Heart left ventricle (tissue), 16 donors: ENCODE measurements around the gene SMDT1. TPM values are rescaled to one million over a fixed set of nuclear protein-coding genes. Genes with fewer than 3 reads are reported as not detected.
A peak's percentile ranks its signal among the peaks of the same experiment; 100 is the strongest.

Experiments
- ATAC-seq, 4 donors: fragments of 200-7000 bp; cut with Tn5 transposase; one replicate each; pipeline ENCODE4 v1.9.1; 2020 to 2022; ENCODE audit warnings: moderate library complexity in 4 of 4, mild to moderate bottlenecking in 3 of 4, moderate number of reproducible peaks in 1 of 4
- DNase-seq, 5 donors: peaks; one replicate each; pipeline ENCODE4 v3.0.0-alpha.2; 2020
- H3K27ac ChIP-seq, 12 donors: fragments of 200-600 bp; sonication (generic) in 4 of 12; one replicate each; pipeline versions ENCODE4 v1.5.0 to v1.8.0; 2016 to 2022; ENCODE audit warnings: mild to moderate bottlenecking in 2 of 12
- H3K27me3 ChIP-seq, 9 donors: fragments of 200-600 bp; sonication (generic) in 2 of 9; one replicate each; pipeline versions ENCODE4 v1.5.1 to v1.8.0; 2016 to 2022; ENCODE audit warnings: mild to moderate bottlenecking in 3 of 9
- H3K36me3 ChIP-seq, 9 donors: fragments of 200-600 bp; sonication (generic) in 2 of 9; one replicate each; pipeline versions ENCODE4 v1.5.0 to v1.8.0; 2018 to 2022; ENCODE audit warnings: mild to moderate bottlenecking in 2 of 9
- H3K4me1 ChIP-seq, 12 donors: fragments of 200-600 bp; sonication (generic) in 4 of 12; one replicate each; pipeline versions ENCODE4 v1.5.0 to v1.8.0; 2016 to 2022; ENCODE audit warnings: mild to moderate bottlenecking in 3 of 12
- H3K4me3 ChIP-seq, 12 donors: fragments of 200-600 bp; sonication (generic) in 4 of 12; one replicate each; pipeline versions ENCODE4 v1.5.0 to v1.8.0; 2017 to 2022; ENCODE audit warnings: mild to moderate bottlenecking in 9 of 12, moderate library complexity in 4 of 12
- H3K9me3 ChIP-seq, 12 donors: fragments of 200-600 bp; sonication (generic) in 4 of 12; one replicate each; pipeline versions ENCODE4 v1.5.0 to v1.8.0; 2016 to 2022; ENCODE audit warnings: mild to moderate bottlenecking in 1 of 12
- POLR2A ChIP-seq, 2 donors: fragments of 450-650 bp; IDR thresholded peaks; one replicate each; pipeline ENCODE4 v1.6.1; 2017; ENCODE audit warnings: antibody characterized with exemption in 2 of 2, mild to moderate bottlenecking in 2 of 2, moderate library complexity in 2 of 2
- WGBS, 4 donors: extraction: QIAGEN DNeasy Blood & Tissue Kit in 2 of 4; methylation state at CpG; one replicate each; pipeline versions ENCODE4 v1.1.5 to v1.1.7; 2013 to 2018; 5-methylcytosine and 5-hydroxymethylcytosine counted together
- intact Hi-C, 10 donors: fragments of 100-400 bp; cut with DNase I; formaldehyde crosslinking; loops; one replicate each; pipeline versions ENCODE4 v1.11.1 to v1.14.2; 2022
- long read RNA-seq, 3 donors: library from polyadenylated mRNA; unstranded; transcript quantifications; one replicate each; pipeline ENCODE4 v2.0.0, GENCODE V29; 2020 to 2021
- polyA plus RNA-seq, 2 donors: library from polyadenylated mRNA; stranded (reverse); fragments of 200-250 nt; gene quantifications; one replicate each; pipeline ENCODE4 v1.2.3, GENCODE V29; 2013
- total RNA-seq, 9 donors: library from RNA; depleted of rRNA in 2 of 9; stranded (reverse); fragments of >200 nt in 2 of 9; fragmentation: NEBNext Ultra II Directional in 3 of 9; extraction: Animal tissue kit (Norgen Biotek cat#: 25700) in 3 of 9; gene quantifications; one replicate each; pipeline versions ENCODE4 v1.1.0 to v1.2.4, GENCODE V29; 2016 to 2023
- TF ChIP-seq, protein P1 (sequence below), 12 donors: fragments of 200-600 bp; sonication (generic) in 4 of 12; IDR thresholded peaks; one replicate each; pipeline versions ENCODE4 v1.5.0 to v1.8.0; 2018 to 2022; ENCODE audit warnings: antibody characterized with exemption in 12 of 12, mild to moderate bottlenecking in 5 of 12
- donor health status: ischemic (EF 13 %, LVEDD 7.1; RV severe dilation, severe dysfunction).
- donor health status: healthy with polysubstance abuse.
- donor health status: DM: no; HTN: yes; CAD: no.
- donor health status: DM: no; HTN: no; CAD: no.
- donor health status: ischemic (EF 25% LVEDD 6.9; RV normal size, moderate dysfunction).
- donor health status: ischemic (EF 25% LVEDD 5.7; RV mildly dilated, moderate dysfunction).
- donor health status: healthy.
- donor health status: DM: yes; HTN: yes; CAD: no.
- donor health status: ischemic (EF 35%, LVEDD 5.7; RV mildly dilated, moderate dysfunction).
- donor health status: nonischemic (EF 11% LVEDD 7.7; RV severe dilation, severe dysfunction).
- donor health status: DM: yes; HTN: yes; CAD: no.
- donor health status: PGD.
- donor health status: ischemic (EF 29% LVEDD 5.4; RV normal size, mild dysfunction).
- donor health status: nonischemic (EF 23%, LVEDD 6.1; RV moderate dilation, normal function).

SMDT1 gene, protein sequence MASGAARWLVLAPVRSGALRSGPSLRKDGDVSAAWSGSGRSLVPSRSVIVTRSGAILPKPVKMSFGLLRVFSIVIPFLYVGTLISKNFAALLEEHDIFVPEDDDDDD
- 100 to 1,000 TPM in 7 of 9 donors, 10 to 100 TPM in 2; 15.3 to 179 (median 115) TPM for total RNA-seq
- polyA plus RNA-seq, result 100 to 1,000 TPM; 121 to 235 TPM
- long read RNA-seq, donor 1, transcript SMDT1-201 (3 exons, 1,567 nt), result major isoform, 132 of 148 reads
- long read RNA-seq, donor 1, partial matches to known transcripts, result 2 of 148 reads
- long read RNA-seq, donor 1, other reads (novel, unspliced or antisense), result 9 of 148 reads
- long read RNA-seq, donor 2, transcript SMDT1-201 (3 exons, 1,567 nt), result major isoform, 27 of 30 reads
- long read RNA-seq, donor 2, partial matches to known transcripts, result 0 of 30 reads
- long read RNA-seq, donor 2, other reads (novel, unspliced or antisense), result 3 of 30 reads
- long read RNA-seq, donor 3, transcript SMDT1-201 (3 exons, 1,567 nt), result major isoform, 108 of 114 reads
- long read RNA-seq, donor 3, partial matches to known transcripts, result 1 of 114 reads
- long read RNA-seq, donor 3, other reads (novel, unspliced or antisense), result 1 of 114 reads

DNA sequence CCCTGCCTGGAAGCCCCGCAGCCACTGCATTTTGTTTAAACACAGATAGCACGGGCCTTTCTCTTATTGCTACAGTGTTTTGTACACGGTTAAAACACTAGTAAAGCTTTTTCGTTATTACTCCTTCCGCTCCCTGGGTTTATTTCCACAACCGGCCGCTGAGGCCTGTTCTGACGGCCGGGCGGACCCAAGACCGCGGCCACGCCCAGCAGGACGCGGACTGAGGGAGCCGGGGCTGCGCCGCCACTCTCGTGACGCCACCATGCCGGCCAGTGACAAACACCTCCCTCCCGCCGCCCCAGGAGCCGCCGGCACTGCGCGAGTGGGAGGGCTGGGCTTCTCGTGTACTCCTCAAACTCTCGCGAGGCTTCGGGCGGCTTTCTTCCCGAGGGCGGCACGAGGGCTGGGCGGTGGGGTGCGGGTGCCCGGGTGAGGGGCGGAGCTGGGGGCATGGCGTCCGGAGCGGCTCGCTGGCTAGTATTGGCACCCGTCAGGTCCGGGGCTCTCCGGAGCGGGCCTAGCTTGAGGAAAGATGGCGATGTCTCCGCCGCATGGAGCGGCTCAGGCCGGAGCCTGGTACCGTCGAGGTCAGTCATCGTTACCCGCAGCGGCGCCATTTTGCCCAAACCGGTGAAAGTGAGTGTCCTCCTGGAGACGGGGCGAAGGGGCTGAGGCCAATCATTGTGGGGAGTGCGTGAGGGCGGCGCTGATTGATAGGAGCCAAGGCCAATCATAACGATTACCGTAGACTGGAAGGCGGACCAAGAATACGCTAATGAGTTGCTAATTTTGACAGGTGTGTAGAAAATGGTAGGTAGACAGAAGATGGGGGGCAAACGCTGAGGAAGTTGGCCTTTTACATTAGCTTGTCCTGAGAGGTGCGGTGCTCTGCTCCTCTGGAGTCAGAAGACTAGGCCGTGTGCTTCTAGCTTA, at the start of gene SMDT1:
TSS of gene SMDT1 (plus strand) at position 382 of the 933 bp plus-strand sequence. CDS start at position 451, 69 bp downstream.
- no peaks in the 10 kb centered on the region for H3K27me3 ChIP-seq
- no peaks in the 10 kb centered on the region for H3K9me3 ChIP-seq
- peaks cover 0 to 54% (median 31%) of the 10 kb centered on the region in 9 donors for H3K36me3 ChIP-seq
- H3K4me3 ChIP-seq, result peak within 1 kb of the TSS; percentile 43 to 82 (median 70)
- peak within 1 kb of the TSS; percentile 95 to 99 (median 98) for H3K27ac ChIP-seq
- peaks cover 2 to 57% (median 33%) of the 10 kb centered on the region in 12 donors for H3K4me1 ChIP-seq
- 0 to 1% (median 1%) methylated on average over 34 to 71 of the region's 71 CpGs for WGBS, 4 donors
- ATAC-seq (peak; percentile 91 to 95 (median 93)), DNase-seq (peak; percentile 100)
- peak; percentile 52 to 96 for TF ChIP-seq POLR2A (IDR thresholded peaks at IDR 0.05)
- TF ChIP-seq, protein P1, sequence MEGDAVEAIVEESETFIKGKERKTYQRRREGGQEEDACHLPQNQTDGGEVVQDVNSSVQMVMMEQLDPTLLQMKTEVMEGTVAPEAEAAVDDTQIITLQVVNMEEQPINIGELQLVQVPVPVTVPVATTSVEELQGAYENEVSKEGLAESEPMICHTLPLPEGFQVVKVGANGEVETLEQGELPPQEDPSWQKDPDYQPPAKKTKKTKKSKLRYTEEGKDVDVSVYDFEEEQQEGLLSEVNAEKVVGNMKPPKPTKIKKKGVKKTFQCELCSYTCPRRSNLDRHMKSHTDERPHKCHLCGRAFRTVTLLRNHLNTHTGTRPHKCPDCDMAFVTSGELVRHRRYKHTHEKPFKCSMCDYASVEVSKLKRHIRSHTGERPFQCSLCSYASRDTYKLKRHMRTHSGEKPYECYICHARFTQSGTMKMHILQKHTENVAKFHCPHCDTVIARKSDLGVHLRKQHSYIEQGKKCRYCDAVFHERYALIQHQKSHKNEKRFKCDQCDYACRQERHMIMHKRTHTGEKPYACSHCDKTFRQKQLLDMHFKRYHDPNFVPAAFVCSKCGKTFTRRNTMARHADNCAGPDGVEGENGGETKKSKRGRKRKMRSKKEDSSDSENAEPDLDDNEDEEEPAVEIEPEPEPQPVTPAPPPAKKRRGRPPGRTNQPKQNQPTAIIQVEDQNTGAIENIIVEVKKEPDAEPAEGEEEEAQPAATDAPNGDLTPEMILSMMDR (IDR thresholded peaks at IDR 0.05), result no peak
- intact Hi-C loops, result loop anchor here in 3 of 10 donors (1.0 to 10.0 kb wide), 4 partner anchors 11 to 395 kb away; partner anchors contain the start of genes NDUFA6 (in 2 of the 3), SNU13 (in 1 of the 3), SREBF2 (in 1 of the 3) and TCF20 (in 1 of the 3)

DNA sequence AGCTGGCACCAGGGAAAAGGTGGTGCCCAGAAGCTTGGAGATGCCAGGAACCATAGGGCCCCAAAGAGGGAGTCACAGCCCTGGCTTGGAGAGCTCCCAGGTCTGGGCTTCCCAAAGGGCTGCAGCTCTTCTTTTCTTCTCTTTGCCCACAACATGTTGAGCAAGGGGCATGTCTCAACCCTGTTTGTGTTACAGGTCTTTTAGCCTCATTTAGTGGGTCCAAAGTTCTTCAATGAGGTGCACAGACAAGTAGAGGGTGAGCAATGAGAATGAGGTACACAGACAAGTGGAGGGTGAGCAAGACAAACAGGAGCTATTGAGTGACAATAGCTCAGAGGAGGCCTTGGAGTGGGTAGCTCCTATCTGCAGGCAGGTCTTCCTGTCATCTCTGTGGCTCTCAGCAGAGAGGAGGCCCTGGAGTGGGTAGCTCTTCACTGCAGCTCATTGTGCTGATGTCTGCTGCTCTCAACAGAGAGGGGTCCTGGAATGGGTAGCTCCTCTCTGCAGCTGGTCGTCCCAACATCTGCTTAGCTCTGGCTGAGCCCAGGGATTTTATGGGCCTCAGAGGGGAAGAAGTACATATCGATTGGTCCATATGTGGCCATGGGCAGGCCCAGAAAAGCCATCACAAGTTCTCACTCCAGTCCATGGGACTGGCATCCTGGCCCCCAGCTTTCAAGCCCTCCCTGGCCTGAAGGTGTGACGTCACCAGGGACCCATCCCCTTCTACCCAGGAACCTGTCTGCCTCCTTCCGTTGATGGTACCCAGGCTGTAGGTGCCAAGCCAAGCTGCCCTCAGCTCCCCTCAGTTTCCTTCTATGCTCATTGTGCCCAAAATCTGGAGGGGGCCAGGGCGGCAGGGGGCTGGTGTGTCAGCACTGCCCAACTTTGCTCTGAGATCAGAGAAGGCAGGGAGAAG, 46.0 kb upstream of the SMDT1 start:
- ATAC-seq, result no peak
- intact Hi-C loops, result no loop called here
- Histone ChIP-seq H3K36me3 (no peaks in the 10 kb centered on the region), H3K27me3 (no peaks in the 10 kb centered on the region), H3K9me3 (peaks cover 0 to 5% (median 0%) of the 10 kb centered on the region in 12 donors), H3K4me3 (no peak overlapping the region), H3K4me1 (no peaks in the 10 kb centered on the region), H3K27ac (no peak overlapping the region)
- no peak for DNase-seq
- TF ChIP-seq, protein P1 (IDR thresholded peaks at IDR 0.05), result no peak
- TF ChIP-seq POLR2A (IDR thresholded peaks at IDR 0.05), result no peak
- WGBS, 4 donors, result 83 to 92% (median 90%) methylated on average over 2 to 5 of the region's 5 CpGs

DNA sequence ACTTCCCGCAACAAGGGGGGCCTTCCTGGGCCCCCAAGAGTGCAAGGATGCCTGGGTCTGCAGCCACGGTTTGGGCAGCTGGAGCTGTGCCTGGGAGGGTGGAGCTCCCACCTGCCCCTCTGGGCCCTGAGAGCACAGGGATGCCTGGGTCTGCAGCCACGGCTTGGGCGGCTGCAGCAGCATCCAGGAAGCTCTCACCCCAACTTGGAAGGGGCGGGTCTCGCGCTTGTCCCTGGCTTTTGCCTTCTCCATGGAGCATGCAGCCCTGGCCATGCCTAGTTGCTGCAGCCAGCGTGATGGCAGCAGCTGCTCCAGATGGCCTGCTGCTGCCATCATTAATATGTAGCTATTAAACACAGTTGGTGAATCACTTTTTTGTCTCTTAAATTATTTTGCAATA, 44.2 kb upstream of the SMDT1 start:
- no peaks in the 10 kb centered on the region for H3K36me3 ChIP-seq
- WGBS, 4 donors, result 80 to 89% (median 85%) methylated on average over 6 to 8 of the region's 8 CpGs
- ATAC-seq, result no peak
- H3K27ac ChIP-seq, result no peak overlapping the region
- TF ChIP-seq POLR2A (IDR thresholded peaks at IDR 0.05), result no peak
- TF ChIP-seq, protein P1 (IDR thresholded peaks at IDR 0.05), result no peak
- no peak for DNase-seq
- no peaks in the 10 kb centered on the region for H3K27me3 ChIP-seq
- intact Hi-C loops, result no loop called here
- no peaks in the 10 kb centered on the region for H3K4me1 ChIP-seq
- no peak overlapping the region for H3K4me3 ChIP-seq
- peaks cover 0 to 5% (median 0%) of the 10 kb centered on the region in 12 donors for H3K9me3 ChIP-seq
